ENCODE measurements around the gene PDIA6. TPM values are rescaled to one million over a fixed set of nuclear protein-coding genes. Genes with fewer than 3 reads are reported as not detected.

PDIA6 gene
- total RNA-seq, 2 donors from 2014 or later = 109 to 213 TPM

DNA sequence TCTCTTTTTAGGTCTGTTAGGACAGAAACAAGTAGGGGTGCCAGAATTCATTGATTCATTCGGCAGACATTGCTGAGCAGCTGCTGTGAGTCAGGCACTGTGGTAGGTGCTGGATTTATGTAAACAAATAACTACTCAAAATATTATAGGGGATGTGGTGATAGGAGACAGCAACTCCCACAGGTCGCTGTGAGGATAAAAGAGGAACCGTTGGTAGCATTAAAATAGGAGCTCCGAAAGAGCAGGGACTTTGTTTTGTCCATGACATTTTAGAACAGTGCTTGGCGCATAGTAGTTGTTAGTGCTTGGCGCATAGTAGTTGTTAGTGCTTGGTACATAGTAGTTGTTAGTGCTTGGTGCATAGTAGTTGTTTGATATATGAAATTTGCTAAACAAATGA, 62.0 kb downstream of the PDIA6 start:
- no peak for TF ChIP-seq POLR2A (IDR thresholded peaks at IDR 0.05)
- H3K9me3 ChIP-seq = no peaks in the 10 kb centered on the region
- no peaks in the 10 kb centered on the region for H3K36me3 ChIP-seq
- no peaks in the 10 kb centered on the region for H3K27me3 ChIP-seq (replicated peaks; ENCODE audit: insufficient read depth)
- no peak for DNase-seq (ENCODE audit: low spot score)
- WGBS = 84% methylated on average over 6 of the region's 6 CpGs
- H3K27ac ChIP-seq = no peak overlapping the region
- H3K4me3 ChIP-seq = no peak overlapping the region
- no peaks in the 10 kb centered on the region for H3K4me1 ChIP-seq (replicated peaks)
- intact Hi-C loops (cut with DNase I) = no loop called here

DNA sequence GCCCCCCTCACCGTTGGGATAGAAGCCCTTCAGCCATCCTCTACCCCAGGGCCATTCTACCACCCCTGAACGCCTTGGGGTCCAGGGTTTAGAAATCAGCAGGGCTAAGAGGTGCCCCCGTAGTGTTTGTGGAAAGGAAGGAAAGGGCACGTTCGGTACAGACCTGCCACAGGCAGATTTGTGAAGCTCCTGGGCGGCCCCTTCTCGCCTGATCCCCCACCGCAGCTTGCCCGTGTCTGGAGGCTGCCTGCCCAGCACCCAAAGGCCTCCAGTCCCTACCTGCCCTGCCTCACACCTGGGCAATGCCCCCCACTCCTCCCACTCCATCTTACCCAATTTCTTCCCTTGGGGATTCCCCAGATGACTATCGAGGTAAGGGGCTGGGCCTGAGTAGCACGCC, 69.9 kb downstream of the PDIA6 start:
- Histone ChIP-seq H3K4me3 (no peak overlapping the region), H3K9me3 (no peaks in the 10 kb centered on the region), H3K27ac (no peak overlapping the region), H3K4me1 (replicated peaks) (no peaks in the 10 kb centered on the region), H3K27me3 (replicated peaks; ENCODE audit: insufficient read depth) (no peaks in the 10 kb centered on the region), H3K36me3 (no peaks in the 10 kb centered on the region)
- DNase-seq (ENCODE audit: low spot score) = no peak
- intact Hi-C loops (cut with DNase I) = no loop called here
- 71% methylated on average over 11 of the region's 11 CpGs for WGBS
- TF ChIP-seq POLR2AphosphoS5 (IDR thresholded peaks at IDR 0.05) (no peak), POLR2A (IDR thresholded peaks at IDR 0.05) (no peak)
- TF ChIP-seq, protein P1, sequence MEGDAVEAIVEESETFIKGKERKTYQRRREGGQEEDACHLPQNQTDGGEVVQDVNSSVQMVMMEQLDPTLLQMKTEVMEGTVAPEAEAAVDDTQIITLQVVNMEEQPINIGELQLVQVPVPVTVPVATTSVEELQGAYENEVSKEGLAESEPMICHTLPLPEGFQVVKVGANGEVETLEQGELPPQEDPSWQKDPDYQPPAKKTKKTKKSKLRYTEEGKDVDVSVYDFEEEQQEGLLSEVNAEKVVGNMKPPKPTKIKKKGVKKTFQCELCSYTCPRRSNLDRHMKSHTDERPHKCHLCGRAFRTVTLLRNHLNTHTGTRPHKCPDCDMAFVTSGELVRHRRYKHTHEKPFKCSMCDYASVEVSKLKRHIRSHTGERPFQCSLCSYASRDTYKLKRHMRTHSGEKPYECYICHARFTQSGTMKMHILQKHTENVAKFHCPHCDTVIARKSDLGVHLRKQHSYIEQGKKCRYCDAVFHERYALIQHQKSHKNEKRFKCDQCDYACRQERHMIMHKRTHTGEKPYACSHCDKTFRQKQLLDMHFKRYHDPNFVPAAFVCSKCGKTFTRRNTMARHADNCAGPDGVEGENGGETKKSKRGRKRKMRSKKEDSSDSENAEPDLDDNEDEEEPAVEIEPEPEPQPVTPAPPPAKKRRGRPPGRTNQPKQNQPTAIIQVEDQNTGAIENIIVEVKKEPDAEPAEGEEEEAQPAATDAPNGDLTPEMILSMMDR (IDR thresholded peaks at IDR 0.05) = no peak

GRCh38 chr2:10741139-10741538, 71.4 kb downstream of the PDIA6 start:
- no peaks in the 10 kb centered on the region for H3K4me1 ChIP-seq (replicated peaks)
- intact Hi-C loops (cut with DNase I) = no loop called here
- no peaks in the 10 kb centered on the region for H3K9me3 ChIP-seq
- H3K27ac ChIP-seq = no peak overlapping the region
- no peaks in the 10 kb centered on the region for H3K36me3 ChIP-seq
- no peak overlapping the region for H3K4me3 ChIP-seq
- TF ChIP-seq, protein P1 (IDR thresholded peaks at IDR 0.05) = no peak
- TF ChIP-seq POLR2A (IDR thresholded peaks at IDR 0.05) = no peak
- TF ChIP-seq POLR2AphosphoS5 (IDR thresholded peaks at IDR 0.05) = no peak
- WGBS = 52% methylated on average over 2 of the region's 2 CpGs
- H3K27me3 ChIP-seq (replicated peaks; ENCODE audit: insufficient read depth) = no peaks in the 10 kb centered on the region
- DNase-seq (ENCODE audit: low spot score) = no peak

- Histone ChIP-seq H3K9me3 (no peaks in the 10 kb centered on the region), H3K36me3 (no peaks in the 10 kb centered on the region), H3K4me3 (no peak overlapping the region), H3K27me3 (replicated peaks; ENCODE audit: insufficient read depth) (no peaks in the 10 kb centered on the region), H3K4me1 (replicated peaks) (no peaks in the 10 kb centered on the region), H3K27ac (no peak overlapping the region)
- TF ChIP-seq, protein P1 (IDR thresholded peaks at IDR 0.05) = no peak
- intact Hi-C loops (cut with DNase I) = no loop called here
- DNase-seq (ENCODE audit: low spot score) = no peak
- 60% methylated on average over 3 of the region's 3 CpGs for WGBS
Observed at GRCh38 chr2:10740226-10740625, 72.4 kb downstream of the PDIA6 start.

- no peak for DNase-seq (ENCODE audit: low spot score)
- 95% methylated on average over 6 of the region's 6 CpGs for WGBS
- intact Hi-C loops (cut with DNase I) = no loop called here
- Histone ChIP-seq H3K4me1 (replicated peaks) (no peaks in the 10 kb centered on the region), H3K36me3 (no peaks in the 10 kb centered on the region), H3K27me3 (replicated peaks; ENCODE audit: insufficient read depth) (no peaks in the 10 kb centered on the region), H3K4me3 (no peak overlapping the region), H3K9me3 (no peaks in the 10 kb centered on the region), H3K27ac (no peak overlapping the region)
- TF ChIP-seq, protein P1 (IDR thresholded peaks at IDR 0.05) = no peak
- TF ChIP-seq POLR2AphosphoS5 (IDR thresholded peaks at IDR 0.05) (no peak), POLR2A (IDR thresholded peaks at IDR 0.05) (no peak)
Observed at GRCh38 chr2:10738192-10738591, 74.4 kb downstream of the PDIA6 start.
